K562 (cell line): Measurements from ENCODE around the gene STING1. TPM values are rescaled to one million over a fixed set of nuclear protein-coding genes. Genes with fewer than 3 reads are reported as not detected.

Experiments
- ATAC-seq: fragments of 200-7000 bp; cut with Tn5 transposase; 3 replicates; pipeline ENCODE4 v1.9.1; 2020; ENCODE audit warnings: moderate library complexity
- BruUV-seq: library from RNA; stranded (reverse); fragments of 400-500 nt; replicated peaks from 2 replicates; lab custom pipeline; 2021; lab: Mats Ljungman, UMichigan
- CTCF ChIA-PET: fragments of 300-600 bp; formaldehyde crosslinking; extraction: SDS; loops from one replicate; lab custom pipeline; 2021; ENCODE audit warnings: low intra/inter-chr PET ratio; lab: Yijun Ruan, JAX
- POLR2A ChIA-PET: fragments of 300-600, 350-650 bp; sonication (Branson Sonifier 250); formaldehyde crosslinking; extraction: SDS; loops from one replicate; lab custom pipeline; 2021; ENCODE audit warnings: antibody characterized with exemption, inconsistent platforms; lab: Yijun Ruan, JAX
- DNase-seq, 4 experiments: peaks; one replicate each; pipeline versions ENCODE4 v3.0.0 to v3.0.0-alpha.2; 2011 to 2018; ENCODE audit warnings: low spot score in 3 of 4, mixed read lengths in 3 of 4; ENCODE audit errors: extremely low read depth in 1 of 4
- FAIRE-seq: peaks from 2 replicates; lab custom pipeline; 2011; peaks lifted over from hg19 to GRCh38; lab: Jason Lieb, UNC
- H2AFZ ChIP-seq: 2 replicates; pipeline ENCODE4 v1.6.0; 2011; ENCODE audit warnings: low read depth, low read length, control low read depth, inconsistent platforms
- H3K27ac ChIP-seq: fragments of 200-600 bp; 3 replicates; pipeline ENCODE4 v1.8.0; 2011; ENCODE audit warnings: low read depth, mild to moderate bottlenecking, control low read depth, inconsistent platforms, low read length, moderate library complexity, mixed read lengths; ENCODE audit errors: extremely low read depth
- H3K27me3 ChIP-seq, 2 experiments: fragments of 300-600 bp in 1 of 2; 2 replicates in 1 of 2; 3 replicates in 1 of 2; pipeline versions ENCODE4 v1.6.0 to v1.8.0; 2011; ENCODE audit warnings: inconsistent platforms in 2 of 2, low read length in 2 of 2, mild to moderate bottlenecking in 1 of 2, mixed read lengths in 1 of 2, moderate library complexity in 1 of 2; ENCODE audit not compliant: control insufficient read depth in 2 of 2, insufficient read depth in 2 of 2
- H3K36me3 ChIP-seq: fragments of 300-600 bp; 3 replicates; pipeline ENCODE4 v1.8.0; 2011; ENCODE audit warnings: mild to moderate bottlenecking, low read length, inconsistent platforms; ENCODE audit not compliant: control insufficient read depth, insufficient read depth
- H3K4me1 ChIP-seq, 2 experiments: fragments of 200-600 bp in 1 of 2; replicated peaks in 1 of 2; 2 replicates in 1 of 2; 3 replicates in 1 of 2; pipeline versions ENCODE4 v1.5.1 to v1.8.0; 2011; ENCODE audit warnings: inconsistent platforms in 2 of 2, low read length in 2 of 2, mild to moderate bottlenecking in 1 of 2, mixed read lengths in 1 of 2, moderate library complexity in 1 of 2; ENCODE audit not compliant: control insufficient read depth in 2 of 2, insufficient read depth in 2 of 2
- H3K4me2 ChIP-seq: 2 replicates; pipeline ENCODE4 v1.6.1; 2011; ENCODE audit warnings: low read length, control low read depth, inconsistent platforms, mixed read lengths; ENCODE audit not compliant: insufficient read depth
- H3K4me3 ChIP-seq: fragments of 200-600 bp; sonication (generic), shearing (Covaris generic); 2 replicates; pipeline ENCODE4 v1.5.1; 2016; ENCODE audit warnings: control low read depth, inconsistent platforms
- H3K79me2 ChIP-seq: fragments of 200-600 bp; 3 replicates; pipeline ENCODE4 v1.8.0; 2011; ENCODE audit warnings: low read length, inconsistent platforms; ENCODE audit not compliant: control insufficient read depth, insufficient read depth
- H3K9ac ChIP-seq, 2 experiments: 2 replicates each; pipeline versions ENCODE4 v1.6.0 to v1.6.1; 2011; ENCODE audit warnings: low read depth in 2 of 2, low read length in 2 of 2, control low read depth in 1 of 2, inconsistent platforms in 1 of 2, mild to moderate bottlenecking in 1 of 2, mixed read lengths in 1 of 2; ENCODE audit not compliant: insufficient read depth in 1 of 2
- H3K9me1 ChIP-seq: one replicate; pipeline ENCODE4 v1.6.0; 2011; ENCODE audit warnings: inconsistent platforms, mild to moderate bottlenecking, low read length, moderate library complexity; ENCODE audit not compliant: control insufficient read depth, insufficient read depth
- H3K9me3 ChIP-seq: replicated peaks from 2 replicates; pipeline ENCODE4 v1.5.1; 2011; ENCODE audit warnings: low read depth, low read length, inconsistent platforms; ENCODE audit not compliant: control insufficient read depth, insufficient read depth
- H4K20me1 ChIP-seq: replicated peaks from 2 replicates; pipeline ENCODE4 v1.6.1; 2011; ENCODE audit warnings: low read length, inconsistent platforms, mixed read lengths; ENCODE audit not compliant: control insufficient read depth, insufficient read depth
- CBFB ChIP-seq: sonication (generic); formaldehyde crosslinking; IDR thresholded peaks from 2 replicates; pipeline ENCODE4 v1.4.0; 2020; ENCODE audit warnings: mild to moderate bottlenecking, missing genetic modification reagents
- NONO ChIP-seq, 2 experiments: fragments of 200-400 bp in 1 of 2; fragments of 450-650 bp in 1 of 2; formaldehyde crosslinking in 1 of 2; IDR thresholded peaks; 2 replicates each; pipeline ENCODE4 v1.6.1; 2017; ENCODE audit warnings: low read depth in 2 of 2, mild to moderate bottlenecking in 2 of 2, moderate library complexity in 2 of 2, low read length in 1 of 2
- NR3C1 ChIP-seq: sonication (generic); formaldehyde crosslinking; IDR thresholded peaks from 2 replicates; pipeline ENCODE4 v1.8.1; 2022; ENCODE audit warnings: missing genetic modification reagents
- ZNF146 ChIP-seq: IDR thresholded peaks from one replicate; pipeline ENCODE4 v1.6.1; 2018; ENCODE audit warnings: missing compliant biosample characterization; ENCODE audit not compliant: unreplicated experiment
- ZNF41 ChIP-seq: fragments of 250-450 bp; sonication (Bioruptor Pico); conservative IDR thresholded peaks from 2 replicates; pipeline ENCODE4 v1.4.0; 2020; ENCODE audit warnings: mild to moderate bottlenecking
- WGBS: fragments of 100-300 bp; shearing (Covaris generic); methylation state at CpG from one replicate; pipeline ENCODE4 v1.1.6; 2016; ENCODE audit warnings: low coverage, mixed read lengths; ENCODE audit not compliant: insufficient coverage; ENCODE audit errors: missing lambda C conversion rate; 5-methylcytosine and 5-hydroxymethylcytosine counted together
- in situ Hi-C: fragments of 300-500 bp; cut with MboI; formaldehyde crosslinking; loops from 4 replicates; pipeline ENCODE4 v1.15.0; 2018; ENCODE audit warnings: inconsistent platforms, mixed read lengths
- intact Hi-C: fragments of 100-400 bp; cut with micrococcal nuclease; formaldehyde crosslinking; loops from 2 replicates; pipeline ENCODE4 v1.14.2; 2022
- polyA plus RNA-seq, 8 experiments: library from polyadenylated mRNA; depleted of rRNA in 4 of 8; stranded (reverse) in 5 of 8; unstranded in 3 of 8; fragments of >200 nt; fragmentation: Nextera tagmentation in 2 of 8; fragmentation: Illumina TruSeq in 1 of 8; extraction: Ambion mirVana in 2 of 8; extraction: Trizol in 1 of 8; gene quantifications; 2 replicates each; pipeline versions ENCODE4 v1.2.1 to v1.2.3, GENCODE V29; 2011 to 2014; ENCODE audit warnings: inconsistent platforms in 1 of 8, missing spikeins in 1 of 8
- total RNA-seq, 7 experiments: library from RNA; depleted of rRNA in 6 of 7; stranded (reverse); fragments of >200 nt in 6 of 7; fragmentation: Illumina TruSeq in 2 of 7; extraction: Trizol in 2 of 7; gene quantifications; 2 replicates each; pipeline versions ENCODE4 v1.2.1 to v1.2.3, GENCODE V29; 2011 to 2021; ENCODE audit warnings: low replicate concordance in 1 of 7
- TF ChIP-seq, protein P1 (sequence below), 2 experiments: fragments of 450-650 bp in 1 of 2; IDR thresholded peaks; 2 replicates each; pipeline ENCODE4 v1.6.1; 2011 to 2017; ENCODE audit warnings: low read depth in 2 of 2, antibody characterized with exemption in 1 of 2, borderline replicate concordance in 1 of 2, low read length in 1 of 2, mild to moderate bottlenecking in 1 of 2, mixed read lengths in 1 of 2; ENCODE audit not compliant: control insufficient read depth in 1 of 2
- TF ChIP-seq, protein P2 (sequence below): fragments of 250-450 bp; sonication (Bioruptor Pico); IDR thresholded peaks from 2 replicates; pipeline ENCODE4 v1.6.1; 2021; ENCODE audit warnings: mild to moderate bottlenecking
- TF ChIP-seq, protein P3 (sequence below), 2 experiments: fragments of 450-650 bp; IDR thresholded peaks; 2 replicates each; pipeline ENCODE4 v1.6.1; 2016; ENCODE audit warnings: mild to moderate bottlenecking in 2 of 2, borderline replicate concordance in 1 of 2, low read depth in 1 of 2, moderate library complexity in 1 of 2

Gene STING1
- total and polyA plus RNA-seq, 9 of the 15 experiments (the other 6 are each of a cell fraction or from before 2014, with no cell fraction given) = 20.8 to 69.1 (median 44.7) TPM

DNA sequence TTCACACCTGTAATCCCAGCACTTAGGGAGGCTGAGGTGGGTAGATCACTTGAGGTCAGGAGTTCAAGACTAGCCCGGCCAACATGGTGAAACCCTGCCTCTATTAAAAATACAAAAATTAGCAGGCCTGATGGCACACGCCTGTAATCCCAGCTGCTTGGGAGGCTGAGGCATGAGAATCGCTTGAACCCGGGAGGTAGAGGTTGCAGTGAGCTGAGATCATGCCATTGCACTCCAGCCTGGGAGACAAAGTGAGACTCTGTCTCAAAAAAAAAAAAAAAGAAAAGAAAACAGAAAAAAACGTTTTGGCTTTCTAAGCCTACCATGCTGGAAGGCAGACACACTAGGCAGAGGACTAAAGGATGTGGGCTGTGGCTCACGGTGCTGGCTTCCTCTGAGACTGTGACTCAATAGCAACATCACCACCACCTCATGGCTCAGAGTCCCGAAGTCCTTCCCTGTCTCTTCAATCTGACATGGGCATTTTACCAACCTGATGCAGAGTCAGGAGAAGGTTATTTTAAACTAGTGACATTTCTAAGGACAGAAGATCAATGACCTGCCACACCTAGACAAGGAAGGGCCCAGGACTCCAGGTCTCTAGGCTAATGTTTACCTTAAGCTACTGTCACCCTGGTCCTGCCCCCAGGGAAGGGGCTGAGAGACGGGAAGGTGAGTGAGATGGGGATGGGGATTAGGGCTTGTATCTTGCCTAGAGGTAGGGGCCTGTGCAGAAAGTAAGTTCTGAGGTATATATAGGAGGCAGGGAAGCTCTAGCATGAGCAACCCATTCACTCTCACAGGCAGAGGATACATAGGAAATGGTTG is 23.8 kb downstream of the STING1 start:
- no peak overlapping the region for H3K27ac ChIP-seq
- ATAC-seq (peak; percentile 14; the same call in 1 of the 3 replicates), DNase-seq (no peak), FAIRE-seq (no peak)
- in situ Hi-C loops = no loop called here
- H3K4me1 ChIP-seq = peaks cover 0 to 13% of the 10 kb centered on the region in 2 experiments; a peak in 2 of 5 replicates
- H3K9me1 ChIP-seq = peaks cover 3% of the 10 kb centered on the region
- ChIA-PET CTCF (no interaction called here), POLR2A (interaction anchor here (1.0 kb wide), 1 partner anchor 19 kb away, joined by 3 read pairs; the partner anchor contains the start of gene DNAJC18)
- no peak overlapping the region for H3K9ac ChIP-seq
- intact Hi-C loops = no loop called here
- H3K36me3 ChIP-seq = no peaks in the 10 kb centered on the region
- WGBS = 43% methylated on average over 8 of the region's 8 CpGs
- H3K79me2 ChIP-seq = no peaks in the 10 kb centered on the region
- no TSS peak for BruUV-seq
- H3K4me3 ChIP-seq = no peak overlapping the region
- no peaks in the 10 kb centered on the region for H3K27me3 ChIP-seq
- no peaks in the 10 kb centered on the region for H4K20me1 ChIP-seq
- H3K9me3 ChIP-seq = no peaks in the 10 kb centered on the region
- H2AFZ ChIP-seq = peak overlapping the region; percentile 71
- H3K4me2 ChIP-seq = no peak overlapping the region
- TF ChIP-seq, protein P1, sequence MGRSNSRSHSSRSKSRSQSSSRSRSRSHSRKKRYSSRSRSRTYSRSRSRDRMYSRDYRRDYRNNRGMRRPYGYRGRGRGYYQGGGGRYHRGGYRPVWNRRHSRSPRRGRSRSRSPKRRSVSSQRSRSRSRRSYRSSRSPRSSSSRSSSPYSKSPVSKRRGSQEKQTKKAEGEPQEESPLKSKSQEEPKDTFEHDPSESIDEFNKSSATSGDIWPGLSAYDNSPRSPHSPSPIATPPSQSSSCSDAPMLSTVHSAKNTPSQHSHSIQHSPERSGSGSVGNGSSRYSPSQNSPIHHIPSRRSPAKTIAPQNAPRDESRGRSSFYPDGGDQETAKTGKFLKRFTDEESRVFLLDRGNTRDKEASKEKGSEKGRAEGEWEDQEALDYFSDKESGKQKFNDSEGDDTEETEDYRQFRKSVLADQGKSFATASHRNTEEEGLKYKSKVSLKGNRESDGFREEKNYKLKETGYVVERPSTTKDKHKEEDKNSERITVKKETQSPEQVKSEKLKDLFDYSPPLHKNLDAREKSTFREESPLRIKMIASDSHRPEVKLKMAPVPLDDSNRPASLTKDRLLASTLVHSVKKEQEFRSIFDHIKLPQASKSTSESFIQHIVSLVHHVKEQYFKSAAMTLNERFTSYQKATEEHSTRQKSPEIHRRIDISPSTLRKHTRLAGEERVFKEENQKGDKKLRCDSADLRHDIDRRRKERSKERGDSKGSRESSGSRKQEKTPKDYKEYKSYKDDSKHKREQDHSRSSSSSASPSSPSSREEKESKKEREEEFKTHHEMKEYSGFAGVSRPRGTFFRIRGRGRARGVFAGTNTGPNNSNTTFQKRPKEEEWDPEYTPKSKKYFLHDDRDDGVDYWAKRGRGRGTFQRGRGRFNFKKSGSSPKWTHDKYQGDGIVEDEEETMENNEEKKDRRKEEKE (IDR thresholded peaks at IDR 0.05; ENCODE audit: borderline replicate concordance in 1 of 2, control insufficient read depth in 1 of 2, low read depth in 2 of 2, low read length in 1 of 2) = no peak
- TF ChIP-seq CBFB (CRISPR knock-in tag) = no peak
- no peak for TF ChIP-seq ZNF146 (CRISPR knock-in tag)
- no peak for TF ChIP-seq NR3C1
- TF ChIP-seq ZNF41 = no peak
- TF ChIP-seq, protein P2, sequence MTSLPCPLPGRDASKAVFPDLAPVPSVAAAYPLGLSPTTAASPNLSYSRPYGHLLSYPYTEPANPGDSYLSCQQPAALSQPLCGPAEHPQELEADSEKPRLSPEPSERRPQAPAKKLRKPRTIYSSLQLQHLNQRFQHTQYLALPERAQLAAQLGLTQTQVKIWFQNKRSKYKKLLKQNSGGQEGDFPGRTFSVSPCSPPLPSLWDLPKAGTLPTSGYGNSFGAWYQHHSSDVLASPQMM (CRISPR knock-in tag) = no peak
- no peak for TF ChIP-seq NONO (IDR thresholded peaks at IDR 0.05; ENCODE audit: low read depth in 2 of 2, low read length in 1 of 2)
- TF ChIP-seq, protein P3, sequence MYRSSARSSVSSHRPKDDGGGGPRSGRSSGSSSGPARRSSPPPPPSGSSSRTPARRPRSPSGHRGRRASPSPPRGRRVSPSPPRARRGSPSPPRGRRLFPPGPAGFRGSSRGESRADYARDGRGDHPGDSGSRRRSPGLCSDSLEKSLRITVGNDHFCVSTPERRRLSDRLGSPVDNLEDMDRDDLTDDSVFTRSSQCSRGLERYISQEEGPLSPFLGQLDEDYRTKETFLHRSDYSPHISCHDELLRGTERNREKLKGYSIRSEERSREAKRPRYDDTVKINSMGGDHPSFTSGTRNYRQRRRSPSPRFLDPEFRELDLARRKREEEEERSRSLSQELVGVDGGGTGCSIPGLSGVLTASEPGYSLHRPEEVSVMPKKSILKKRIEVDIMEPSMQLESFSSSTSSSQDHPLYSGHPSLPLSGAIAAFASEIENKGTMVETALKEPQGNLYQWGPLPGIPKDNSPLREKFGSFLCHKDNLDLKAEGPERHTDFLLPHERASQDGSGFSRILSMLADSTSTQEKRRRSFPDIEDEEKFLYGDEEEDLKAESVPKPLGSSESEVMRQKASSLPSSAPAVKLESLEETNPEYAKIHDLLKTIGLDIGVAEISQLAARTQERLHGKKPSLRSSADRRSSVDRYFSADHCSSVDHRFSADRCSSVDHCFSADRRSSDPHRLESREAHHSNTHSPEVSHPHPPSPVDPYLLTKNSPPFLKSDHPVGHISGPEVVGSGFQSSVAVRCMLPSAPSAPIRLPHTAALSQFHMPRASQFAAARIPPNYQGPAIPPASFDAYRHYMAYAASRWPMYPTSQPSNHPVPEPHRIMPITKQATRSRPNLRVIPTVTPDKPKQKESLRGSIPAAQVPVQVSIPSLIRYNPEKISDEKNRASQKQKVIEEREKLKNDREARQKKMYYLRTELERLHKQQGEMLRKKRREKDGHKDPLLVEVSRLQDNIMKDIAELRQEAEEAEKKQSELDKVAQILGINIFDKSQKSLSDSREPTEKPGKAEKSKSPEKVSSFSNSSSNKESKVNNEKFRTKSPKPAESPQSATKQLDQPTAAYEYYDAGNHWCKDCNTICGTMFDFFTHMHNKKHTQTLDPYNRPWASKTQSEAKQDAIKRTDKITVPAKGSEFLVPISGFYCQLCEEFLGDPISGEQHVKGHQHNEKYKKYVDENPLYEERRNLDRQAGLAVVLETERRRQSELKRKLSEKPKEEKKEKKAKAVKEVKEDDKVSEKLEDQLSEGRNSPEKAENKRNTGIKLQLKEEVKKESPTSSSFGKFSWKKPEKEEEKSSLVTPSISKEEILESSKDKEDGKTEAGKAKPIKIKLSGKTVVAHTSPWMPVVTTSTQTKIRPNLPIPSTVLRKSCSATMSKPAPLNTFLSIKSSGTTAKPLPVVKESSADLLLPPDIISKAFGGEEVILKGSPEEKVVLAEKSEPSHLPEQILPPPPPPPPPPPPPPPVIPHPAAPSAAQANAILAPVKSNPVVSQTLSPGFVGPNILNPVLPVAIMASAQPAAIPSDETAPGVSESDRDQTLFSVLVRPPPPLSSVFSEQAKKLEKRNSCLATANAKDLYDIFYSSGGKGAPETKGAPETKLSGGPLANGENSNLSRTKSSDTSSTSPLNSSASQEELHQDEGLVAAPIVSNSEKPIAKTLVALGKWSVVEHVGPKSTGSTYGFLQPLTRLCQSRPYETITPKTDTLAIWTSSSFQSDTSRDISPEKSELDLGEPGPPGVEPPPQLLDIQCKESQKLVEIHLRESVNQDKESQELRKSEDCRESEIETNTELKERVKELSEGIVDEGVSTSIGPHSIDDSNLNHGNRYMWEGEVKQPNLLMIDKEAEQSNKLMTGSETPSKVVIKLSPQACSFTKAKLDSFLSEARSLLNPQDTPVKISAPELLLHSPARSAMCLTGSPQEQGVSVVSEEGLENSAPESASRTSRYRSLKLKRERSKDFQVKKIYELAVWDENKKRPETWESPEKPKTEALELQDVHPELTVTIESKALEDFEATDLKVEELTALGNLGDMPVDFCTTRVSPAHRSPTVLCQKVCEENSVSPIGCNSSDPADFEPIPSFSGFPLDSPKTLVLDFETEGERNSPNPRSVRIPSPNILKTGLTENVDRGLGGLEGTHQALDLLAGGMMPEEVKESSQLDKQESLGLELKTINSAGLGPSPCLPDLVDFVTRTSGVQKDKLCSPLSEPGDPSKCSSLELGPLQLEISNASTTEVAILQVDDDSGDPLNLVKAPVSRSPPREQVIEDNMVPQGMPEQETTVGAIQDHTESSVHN (IDR thresholded peaks at IDR 0.05; ENCODE audit: borderline replicate concordance in 1 of 2, low read depth in 1 of 2) = no peak
